Activated CD4-positive, alpha-beta T cell treated with anti-CD3 and anti-CD28 coated beads, Interleukin-2, amount 10 ng/mL, durations not matched to agents 7 days and 5 days (primary cell): Measurements from ENCODE around the gene ATP8B1. TPM values are rescaled to one million over a fixed set of nuclear protein-coding genes. Genes with fewer than 3 reads are reported as not detected.
"Not testable (repeated sequence)": the region's sequence is repeated elsewhere in the genome, so short reads cannot be mapped to it uniquely, and the experiment has no call there.

ENCODE experiments used
- CTCF ChIA-PET: fragments of 350-600 bp; sonication (Branson Sonifier 250); formaldehyde crosslinking; loops from one replicate; lab custom pipeline; 2021; ENCODE audit warnings: antibody characterized with exemption; lab: Charles Lee
- POLR2A ChIA-PET: fragments of 350-600 bp; sonication (Branson Sonifier 250); formaldehyde crosslinking; loops from one replicate; lab custom pipeline; 2021; ENCODE audit warnings: antibody characterized with exemption; lab: Charles Lee
- DNase-seq: peaks from one replicate; pipeline ENCODE4 v3.0.0-alpha.2; 2020
- H3K27ac Mint-ChIP-seq: one replicate; pipeline ENCODE4 v1.8.0; 2021; ENCODE audit warnings: mild to moderate bottlenecking, moderate library complexity, mixed read lengths
- H3K27me3 Mint-ChIP-seq: one replicate; pipeline ENCODE4 v1.8.0; 2021; ENCODE audit warnings: mixed read lengths
- H3K36me3 Mint-ChIP-seq: one replicate; pipeline ENCODE4 v1.8.0; 2021; ENCODE audit warnings: low read depth, mixed read lengths
- H3K4me1 Mint-ChIP-seq: one replicate; pipeline ENCODE4 v1.8.0; 2021; ENCODE audit warnings: mixed read lengths
- H3K4me3 Mint-ChIP-seq: one replicate; pipeline ENCODE4 v1.8.0; 2021; ENCODE audit warnings: mild to moderate bottlenecking, moderate library complexity, mixed read lengths
- H3K9me3 Mint-ChIP-seq: one replicate; pipeline ENCODE4 v1.8.0; 2021; ENCODE audit warnings: mixed read lengths
- total RNA-seq, 2 experiments: library from RNA; stranded (reverse); gene quantifications; one replicate each; pipeline ENCODE4 v1.2.3, GENCODE V29; 2021

Gene ATP8B1
- total RNA-seq, 2 experiments from 2014 or later: not detected

GRCh38 chr18:57835904-57836303, 32.8 kb upstream of the ATP8B1 start:
- POLR2A ChIA-PET: no interaction called here
- peaks cover 11% of the 10 kb centered on the region for H3K27me3 Mint-ChIP-seq

GRCh38 chr18:57834616-57835015, 31.5 kb upstream of the ATP8B1 start:
- peaks cover 43% of the 10 kb centered on the region for H3K4me1 Mint-ChIP-seq
- CTCF ChIA-PET: no interaction called here

More at GRCh38 chr18:57835904-57836303, 32.8 kb upstream of the ATP8B1 start:
- H3K4me3 Mint-ChIP-seq: no peak overlapping the region
- H3K9me3 Mint-ChIP-seq: peaks cover 20% of the 10 kb centered on the region
- peaks cover 18% of the 10 kb centered on the region for H3K36me3 Mint-ChIP-seq
- H3K27ac Mint-ChIP-seq: peak overlapping the region; percentile 39
- peaks cover 43% of the 10 kb centered on the region for H3K4me1 Mint-ChIP-seq
- no peak for DNase-seq
- CTCF ChIA-PET: no interaction called here

GRCh38 chr18:57833441-57834101, 30.5 kb upstream of the ATP8B1 start:
- Mint-ChIP-seq H3K27ac (peak overlapping the region; percentile 80), H3K4me3 (peak overlapping the region; percentile 33), H3K4me1 (peaks cover 41% of the 10 kb centered on the region), H3K36me3 (peaks cover 20% of the 10 kb centered on the region), H3K9me3 (peaks cover 23% of the 10 kb centered on the region), H3K27me3 (peaks cover 5% of the 10 kb centered on the region)
- CTCF ChIA-PET: interaction anchor here (0.6 kb wide), 1 partner anchor 11 kb away, joined by 3 read pairs; no protein-coding TSS in a partner anchor
- POLR2A ChIA-PET: no interaction called here
- peak; percentile 16 for DNase-seq

More at GRCh38 chr18:57834616-57835015, 31.5 kb upstream of the ATP8B1 start:
- Mint-ChIP-seq H3K9me3 (peaks cover 23% of the 10 kb centered on the region), H3K27me3 (peaks cover 8% of the 10 kb centered on the region), H3K4me3 (no peak overlapping the region), H3K27ac (no peak overlapping the region), H3K36me3 (peaks cover 20% of the 10 kb centered on the region)
- POLR2A ChIA-PET: interaction anchor here (0.7 kb wide), 1 partner anchor 365 kb away, joined by 3 read pairs; no protein-coding TSS in a partner anchor
- no peak for DNase-seq

- Mint-ChIP-seq H3K9me3 (peaks cover 23% of the 10 kb centered on the region), H3K36me3 (peaks cover 20% of the 10 kb centered on the region), H3K4me1 (peaks cover 34% of the 10 kb centered on the region), H3K27me3 (peaks cover 3% of the 10 kb centered on the region), H3K27ac (peak overlapping the region; percentile 80), H3K4me3 (no peak overlapping the region)
- CTCF ChIA-PET: no interaction called here
- DNase-seq: no peak
- POLR2A ChIA-PET: no interaction called here
These were observed 29.6 kb upstream of the ATP8B1 start for GRCh38 chr18:57832730-57833129.

- peaks cover 23% of the 10 kb centered on the region for H3K9me3 Mint-ChIP-seq
- H3K27me3 Mint-ChIP-seq: peaks cover 3% of the 10 kb centered on the region
- no peak for DNase-seq
- CTCF ChIA-PET: no interaction called here
- POLR2A ChIA-PET: no interaction called here
- no peak overlapping the region for H3K4me3 Mint-ChIP-seq
- H3K36me3 Mint-ChIP-seq: peaks cover 20% of the 10 kb centered on the region
- H3K27ac Mint-ChIP-seq: peak overlapping the region; percentile 78
- peaks cover 32% of the 10 kb centered on the region for H3K4me1 Mint-ChIP-seq
These were observed 28.7 kb upstream of the ATP8B1 start for GRCh38 chr18:57831597-57832377.

- ChIA-PET POLR2A (no interaction called here), CTCF (interaction anchor here (0.6 kb wide), 1 partner anchor 15 kb away, joined by 3 read pairs; no protein-coding TSS in a partner anchor)
- Mint-ChIP-seq H3K9me3 (peaks cover 17% of the 10 kb centered on the region), H3K27me3 (peaks cover 6% of the 10 kb centered on the region), H3K4me3 (no peak overlapping the region), H3K36me3 (peaks cover 13% of the 10 kb centered on the region), H3K4me1 (peaks cover 16% of the 10 kb centered on the region), H3K27ac (no peak overlapping the region)
- no peak for DNase-seq
These were observed 24.5 kb upstream of the ATP8B1 start for GRCh38 chr18:57827646-57828045.

GRCh38 chr18:57826252-57826651, 23.1 kb upstream of the ATP8B1 start:
- peaks cover 6% of the 10 kb centered on the region for H3K27me3 Mint-ChIP-seq
- no peak overlapping the region for H3K4me3 Mint-ChIP-seq
- H3K4me1 Mint-ChIP-seq: peaks cover 2% of the 10 kb centered on the region
- no peak overlapping the region for H3K27ac Mint-ChIP-seq
- H3K36me3 Mint-ChIP-seq: peaks cover 2% of the 10 kb centered on the region
- ChIA-PET CTCF (interaction anchor here (0.6 to 1.2 kb wide), 3 partner anchors 16 to 395 kb away, joined by 3 to 7 read pairs (median 3); no protein-coding TSS in a partner anchor), POLR2A (no interaction called here)
- peaks cover 4% of the 10 kb centered on the region for H3K9me3 Mint-ChIP-seq
- DNase-seq: no peak

GRCh38 chr18:57820583-57820982, 17.5 kb upstream of the ATP8B1 start:
- H3K27me3 Mint-ChIP-seq: peaks cover 12% of the 10 kb centered on the region
- H3K27ac Mint-ChIP-seq, H3K4me1 Mint-ChIP-seq, CTCF ChIA-PET, H3K4me3 Mint-ChIP-seq, H3K36me3 Mint-ChIP-seq, H3K9me3 Mint-ChIP-seq, DNase-seq: not testable (repeated sequence)
- POLR2A ChIA-PET: interaction anchor here (0.6 kb wide), 1 partner anchor 81 kb away, joined by 3 read pairs; no protein-coding TSS in a partner anchor

- ChIA-PET POLR2A (no interaction called here), CTCF (interaction anchor here (0.9 kb wide), 1 partner anchor 18 kb away, joined by 6 read pairs; no protein-coding TSS in a partner anchor)
- DNase-seq: no peak
- H3K9me3 Mint-ChIP-seq: no peaks in the 10 kb centered on the region
- no peaks in the 10 kb centered on the region for H3K36me3 Mint-ChIP-seq
- H3K4me1 Mint-ChIP-seq: no peaks in the 10 kb centered on the region
- H3K27ac Mint-ChIP-seq: no peak overlapping the region
- no peak overlapping the region for H3K4me3 Mint-ChIP-seq
- H3K27me3 Mint-ChIP-seq: peaks cover 13% of the 10 kb centered on the region
These were observed 16.8 kb upstream of the ATP8B1 start for GRCh38 chr18:57819671-57820460.

- peaks cover 17% of the 10 kb centered on the region for H3K27me3 Mint-ChIP-seq
- no peak overlapping the region for H3K27ac Mint-ChIP-seq
- H3K36me3 Mint-ChIP-seq: no peaks in the 10 kb centered on the region
- POLR2A ChIA-PET: no interaction called here
- DNase-seq: no peak
- H3K9me3 Mint-ChIP-seq: peaks cover under 1% of the 10 kb centered on the region
- no peak overlapping the region for H3K4me3 Mint-ChIP-seq
- H3K4me1 Mint-ChIP-seq: no peaks in the 10 kb centered on the region
- CTCF ChIA-PET: no interaction called here
These were observed 16.0 kb upstream of the ATP8B1 start for GRCh38 chr18:57819119-57819518.

- no peak overlapping the region for H3K27ac Mint-ChIP-seq
- ChIA-PET POLR2A (no interaction called here), CTCF (interaction anchor here (0.8 kb wide), 1 partner anchor 12 kb away, joined by 3 read pairs; no protein-coding TSS in a partner anchor)
- H3K9me3 Mint-ChIP-seq: peaks cover 9% of the 10 kb centered on the region
- H3K36me3 Mint-ChIP-seq: no peaks in the 10 kb centered on the region
- H3K4me1 Mint-ChIP-seq: no peaks in the 10 kb centered on the region
- H3K27me3 Mint-ChIP-seq: peaks cover 19% of the 10 kb centered on the region
- DNase-seq: no peak
- H3K4me3 Mint-ChIP-seq: no peak overlapping the region
These were observed 13.3 kb upstream of the ATP8B1 start for GRCh38 chr18:57816208-57816954.

- Mint-ChIP-seq H3K27me3 (peaks cover 19% of the 10 kb centered on the region), H3K27ac (no peak overlapping the region), H3K4me1 (no peaks in the 10 kb centered on the region), H3K9me3 (peaks cover 12% of the 10 kb centered on the region), H3K4me3 (no peak overlapping the region), H3K36me3 (no peaks in the 10 kb centered on the region)
- CTCF ChIA-PET: no interaction called here
- no peak for DNase-seq
- POLR2A ChIA-PET: no interaction called here
These were observed 11.4 kb upstream of the ATP8B1 start for GRCh38 chr18:57814555-57814954.
